Measurements from ENCODE around the gene TCF23. TPM values are rescaled to one million over a fixed set of nuclear protein-coding genes. Genes with fewer than 3 reads are reported as not detected.
"Not testable (repeated sequence)": the region's sequence is repeated elsewhere in the genome, so short reads cannot be mapped to it uniquely, and the experiment has no call there.

The TCF23 gene
- not detected for total RNA-seq

DNA sequence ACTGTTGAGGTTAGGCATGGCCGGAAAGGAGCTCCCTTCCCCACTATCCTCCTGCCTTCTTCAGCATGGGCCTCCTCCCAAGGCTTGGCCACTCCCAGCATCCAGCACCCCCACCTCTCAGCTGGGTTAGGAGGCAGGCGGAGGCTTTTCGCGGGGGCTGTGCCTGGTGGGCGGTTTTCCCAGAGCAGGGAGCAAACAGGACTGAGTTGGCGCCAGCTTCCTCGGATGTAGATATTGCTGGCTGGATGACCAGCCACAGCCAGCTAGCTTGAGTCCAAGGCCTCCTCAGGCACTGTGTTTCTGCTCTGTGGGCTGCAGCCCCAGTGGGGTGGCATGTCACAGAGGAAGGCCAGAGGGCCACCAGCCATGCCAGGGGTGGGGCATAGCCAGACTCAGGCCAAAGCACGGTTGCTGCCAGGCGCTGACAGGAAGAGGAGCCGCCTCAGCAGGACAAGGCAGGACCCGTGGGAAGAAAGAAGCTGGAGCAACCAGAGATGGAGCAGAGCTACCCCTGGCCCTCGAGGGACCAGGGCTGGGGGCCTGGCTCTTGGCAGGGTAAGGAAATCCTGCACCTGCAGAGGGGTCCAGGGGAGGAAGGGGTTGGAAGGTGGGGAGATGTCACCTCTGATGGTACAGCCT, at the start of gene TCF23:
Gene TCF23 (plus strand): TSS at position 204 of the 639 bp plus-strand sequence. CDS start 130 bp downstream, at position 334.
- H3K27me3 Mint-ChIP-seq: peaks cover 4% of the 10 kb centered on the region
- H3K36me3 Mint-ChIP-seq (ENCODE audit: low read depth): no peaks in the 10 kb centered on the region
- H3K4me3 Mint-ChIP-seq: no peak within 1 kb of the TSS

DNA sequence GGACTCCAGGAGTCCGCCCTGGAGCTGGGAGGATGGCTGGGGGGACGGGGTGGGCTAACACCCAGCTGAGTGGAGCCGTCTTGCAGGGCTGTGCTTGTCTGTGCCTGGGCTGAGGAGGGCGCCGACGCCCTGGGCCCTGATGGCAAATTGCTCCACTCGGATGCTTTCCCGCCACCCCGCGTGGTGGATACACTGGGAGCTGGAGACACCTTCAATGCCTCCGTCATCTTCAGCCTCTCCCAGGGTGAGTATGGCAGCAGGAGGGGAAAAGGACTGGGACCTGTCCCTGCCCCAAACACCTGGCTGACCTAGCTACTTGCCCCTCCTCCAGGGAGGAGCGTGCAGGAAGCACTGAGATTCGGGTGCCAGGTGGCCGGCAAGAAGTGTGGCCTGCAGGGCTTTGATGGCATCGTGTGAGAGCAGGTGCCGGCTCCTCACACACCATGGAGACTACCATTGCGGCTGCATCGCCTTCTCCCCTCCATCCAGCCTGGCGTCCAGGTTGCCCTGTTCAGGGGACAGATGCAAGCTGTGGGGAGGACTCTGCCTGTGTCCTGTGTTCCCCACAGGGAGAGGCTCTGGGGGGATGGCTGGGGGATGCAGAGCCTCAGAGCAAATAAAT, 49.4 kb upstream of the TCF23 start:
- ChIA-PET POLR2A (no interaction called here), CTCF (interaction anchor here (0.8 to 7.9 kb wide), 6 partner anchors 9 to 310 kb away, joined by 3 to 75 read pairs (median 4); partner anchors contain the start of genes ABHD1, PPM1G and TRIM54)
- peaks cover 12% of the 10 kb centered on the region for H3K4me1 Mint-ChIP-seq
- no peak overlapping the region for H3K4me3 Mint-ChIP-seq
- no peaks in the 10 kb centered on the region for H3K36me3 Mint-ChIP-seq (ENCODE audit: low read depth)
- H3K27me3 Mint-ChIP-seq: no peaks in the 10 kb centered on the region
- no peaks in the 10 kb centered on the region for H3K9me3 Mint-ChIP-seq
- DNase-seq: no peak
- no peak overlapping the region for H3K27ac Mint-ChIP-seq

More for the DNA sequence above, at the start of gene TCF23:
- CTCF ChIA-PET: no interaction called here
- no peaks in the 10 kb centered on the region for H3K4me1 Mint-ChIP-seq
- POLR2A ChIA-PET: no interaction called here
- no peaks in the 10 kb centered on the region for H3K9me3 Mint-ChIP-seq
- no peak for DNase-seq
- H3K27ac Mint-ChIP-seq: no peak within 1 kb of the TSS

DNA sequence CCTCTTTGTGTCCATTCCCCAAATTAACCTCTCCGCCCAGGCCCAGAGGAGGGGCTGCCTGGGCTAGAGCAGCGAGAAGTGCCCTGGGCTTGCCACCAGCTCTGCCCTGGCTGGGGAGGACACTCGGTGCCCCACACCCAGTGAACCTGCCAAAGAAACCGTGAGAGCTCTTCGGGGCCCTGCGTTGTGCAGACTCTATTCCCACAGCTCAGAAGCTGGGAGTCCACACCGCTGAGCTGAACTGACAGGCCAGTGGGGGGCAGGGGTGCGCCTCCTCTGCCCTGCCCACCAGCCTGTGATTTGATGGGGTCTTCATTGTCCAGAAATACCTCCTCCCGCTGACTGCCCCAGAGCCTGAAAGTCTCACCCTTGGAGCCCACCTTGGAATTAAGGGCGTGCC, 48.8 kb upstream of the TCF23 start:
- CTCF ChIA-PET: interaction anchor here (1.0 to 7.9 kb wide), 5 partner anchors 9 to 310 kb away, joined by 3 to 75 read pairs (median 5); partner anchors contain the start of genes ABHD1, PPM1G and TRIM54
- Mint-ChIP-seq H3K36me3 (ENCODE audit: low read depth) (no peaks in the 10 kb centered on the region), H3K9me3 (no peaks in the 10 kb centered on the region), H3K27me3 (no peaks in the 10 kb centered on the region), H3K4me1 (peaks cover 12% of the 10 kb centered on the region), H3K27ac (no peak overlapping the region), H3K4me3 (no peak overlapping the region)
- POLR2A ChIA-PET: no interaction called here
- no peak for DNase-seq

DNA sequence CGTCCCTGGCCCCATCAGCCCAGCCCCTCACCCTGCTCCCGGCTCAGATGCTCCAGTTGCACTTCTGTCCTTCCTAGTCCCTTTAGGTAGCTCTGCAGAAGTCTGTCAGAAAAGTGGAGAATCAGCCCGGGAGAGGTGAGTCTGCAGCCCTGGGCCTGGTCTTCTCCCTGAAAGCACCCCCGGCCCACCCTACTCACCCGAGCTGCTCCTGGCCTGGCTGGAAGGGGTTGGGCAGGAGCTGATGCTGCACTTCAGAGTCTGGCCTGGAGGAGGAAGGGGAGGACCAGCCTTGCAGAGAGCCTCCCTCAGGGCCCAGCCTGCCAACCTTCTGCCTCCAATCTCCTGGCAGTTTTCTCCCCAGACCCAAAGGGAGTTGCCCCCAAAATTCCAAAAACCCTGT, 46.5 kb upstream of the TCF23 start:
- H3K4me3 Mint-ChIP-seq: no peak overlapping the region
- POLR2A ChIA-PET: interaction anchor here (2.0 kb wide), 1 partner anchor 16 kb away, joined by 7 read pairs; the partner anchor contains the start of gene KHK

DNA sequence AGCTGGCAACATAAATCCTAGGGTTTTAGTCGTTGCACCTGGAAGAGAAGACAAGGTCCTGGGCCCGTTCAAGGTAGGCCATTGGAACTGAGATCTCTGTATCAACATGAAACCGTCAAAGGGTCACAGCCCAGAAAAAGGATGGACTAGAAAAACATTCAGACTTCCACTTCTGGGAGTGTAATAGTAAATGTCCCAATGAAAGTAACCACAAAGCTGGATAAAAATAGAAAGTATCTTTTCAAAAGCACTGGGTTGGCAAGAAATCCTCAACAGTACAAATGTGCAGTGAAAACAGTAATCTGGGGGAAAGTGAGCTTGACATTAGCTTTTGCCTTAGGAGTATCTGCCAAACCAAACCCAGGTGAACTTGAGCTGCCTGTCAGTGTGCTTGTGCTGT, 42.8 kb upstream of the TCF23 start:
- CTCF ChIA-PET: interaction anchor here (0.8 to 2.4 kb wide), 5 partner anchors 10 to 197 kb away, joined by 3 to 6 read pairs (median 5); no protein-coding TSS in a partner anchor
- DNase-seq: no peak
- POLR2A ChIA-PET: interaction anchor here (0.8 kb wide), 1 partner anchor 10 kb away, joined by 4 read pairs; no protein-coding TSS in a partner anchor
- Mint-ChIP-seq H3K27me3 (no peaks in the 10 kb centered on the region), H3K9me3 (no peaks in the 10 kb centered on the region), H3K4me3 (no peak overlapping the region), H3K4me1 (no peaks in the 10 kb centered on the region), H3K36me3 (ENCODE audit: low read depth) (no peaks in the 10 kb centered on the region), H3K27ac (no peak overlapping the region)

More for the DNA sequence above, 46.5 kb upstream of the TCF23 start:
- Mint-ChIP-seq H3K27ac (no peak overlapping the region), H3K4me1 (no peaks in the 10 kb centered on the region), H3K27me3 (no peaks in the 10 kb centered on the region), H3K9me3 (no peaks in the 10 kb centered on the region), H3K36me3 (ENCODE audit: low read depth) (no peaks in the 10 kb centered on the region)
- DNase-seq: no peak
- CTCF ChIA-PET: interaction anchor here (0.8 to 7.9 kb wide), 3 partner anchors 68 to 202 kb away, joined by 3 to 75 read pairs (median 46); partner anchors contain the start of gene TRIM54

DNA sequence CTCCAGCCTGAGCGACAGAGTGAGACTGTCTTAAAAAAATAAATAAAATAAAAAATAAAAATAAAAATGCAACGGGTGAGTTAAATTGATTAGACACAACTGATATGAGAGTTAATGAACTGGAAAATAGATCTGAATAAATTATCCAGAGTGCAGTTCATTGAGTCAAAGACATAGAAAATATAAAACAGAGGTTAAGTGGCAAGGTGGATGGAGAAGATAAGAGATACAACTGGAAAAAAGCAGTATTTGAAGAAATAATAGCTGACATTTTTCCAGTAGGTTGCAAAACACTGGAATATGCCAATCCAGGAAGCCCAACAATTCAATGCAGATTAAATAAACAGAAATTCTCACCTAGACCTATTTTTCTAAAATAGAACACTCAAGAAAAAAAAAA, 40.6 kb upstream of the TCF23 start:
- CTCF ChIA-PET: interaction anchor here (1.0 to 1.2 kb wide), 2 partner anchors 9 to 11 kb away, joined by 3 to 5 read pairs; no protein-coding TSS in a partner anchor
- Mint-ChIP-seq H3K27me3 (no peaks in the 10 kb centered on the region), H3K4me3 (no peak overlapping the region), H3K4me1 (no peaks in the 10 kb centered on the region), H3K9me3 (no peaks in the 10 kb centered on the region), H3K36me3 (ENCODE audit: low read depth) (no peaks in the 10 kb centered on the region), H3K27ac (no peak overlapping the region)
- no peak for DNase-seq
- POLR2A ChIA-PET: interaction anchor here (1.6 kb wide), 1 partner anchor 16 kb away, joined by 5 read pairs; the partner anchor contains the start of gene ABHD1

DNA sequence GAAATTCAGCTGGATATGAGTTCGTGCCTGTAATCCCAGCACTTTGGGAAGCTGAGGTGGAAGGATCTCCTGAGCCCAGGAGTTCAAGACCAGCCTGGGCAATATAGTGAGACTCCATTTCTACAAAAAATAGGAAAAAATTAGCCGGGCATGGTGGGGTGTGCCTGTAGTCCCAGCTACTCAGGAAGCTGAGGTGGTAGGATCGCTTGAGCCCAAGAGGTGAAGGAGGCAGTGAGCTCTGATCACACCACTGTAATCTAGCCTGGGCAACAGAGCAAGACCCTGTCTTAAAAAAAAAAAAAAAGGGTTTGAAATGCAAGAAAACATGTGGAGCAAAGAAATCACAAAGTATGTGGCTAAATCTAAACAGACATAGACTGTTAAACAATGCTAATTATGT, 39.7 kb upstream of the TCF23 start:
- Mint-ChIP-seq H3K4me3 (no peak overlapping the region), H3K9me3 (no peaks in the 10 kb centered on the region), H3K36me3 (ENCODE audit: low read depth) (no peaks in the 10 kb centered on the region), H3K27ac (no peak overlapping the region), H3K27me3 (no peaks in the 10 kb centered on the region), H3K4me1 (no peaks in the 10 kb centered on the region)
- DNase-seq: no peak
- ChIA-PET CTCF (interaction anchor here (0.7 to 1.2 kb wide), 2 partner anchors 10 to 460 kb away, joined by 3 to 5 read pairs; no protein-coding TSS in a partner anchor), POLR2A (interaction anchor here (1.6 kb wide), 1 partner anchor 15 kb away, joined by 5 read pairs; the partner anchor contains the start of gene ABHD1)

DNA sequence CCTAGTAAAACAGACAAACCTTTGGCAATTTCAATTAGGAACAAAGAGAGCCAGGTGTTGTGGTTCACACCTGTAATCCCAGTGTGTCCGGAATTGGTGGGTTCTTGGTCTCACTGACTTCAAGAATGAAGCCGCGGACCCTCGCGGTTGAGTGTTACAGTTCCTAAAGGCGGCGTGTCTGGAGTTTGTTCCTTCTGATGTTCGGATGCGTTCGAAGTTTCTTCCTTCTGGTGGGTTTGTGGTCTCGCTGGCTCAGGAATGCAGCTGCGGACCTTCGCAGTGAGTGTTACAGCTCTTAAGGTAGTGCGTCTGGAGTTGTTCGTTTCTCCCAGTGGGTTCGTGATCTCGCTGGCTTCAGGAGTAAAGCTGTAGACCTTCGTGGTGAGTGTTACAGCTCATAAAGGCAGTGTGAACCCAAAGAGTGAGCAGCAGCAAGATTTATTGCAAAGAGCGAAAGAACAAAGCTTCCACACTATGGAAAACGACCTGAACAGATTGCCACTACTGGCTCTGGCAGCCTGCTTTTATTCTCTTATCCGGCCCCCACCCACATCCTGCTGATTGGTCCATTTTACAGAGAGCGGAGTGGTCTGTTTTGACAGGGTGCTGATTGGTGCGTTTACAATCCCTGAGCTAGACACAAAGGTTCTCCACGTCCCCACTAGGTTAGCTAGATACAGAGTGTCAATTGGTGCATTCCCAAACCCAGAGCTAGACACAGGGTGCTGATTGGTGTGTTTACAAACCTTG, 38.0 kb upstream of the TCF23 start:
- DNase-seq; H3K27me3 Mint-ChIP-seq; POLR2A ChIA-PET; H3K27ac Mint-ChIP-seq; CTCF ChIA-PET; H3K36me3 Mint-ChIP-seq (ENCODE audit: low read depth); H3K4me1 Mint-ChIP-seq; H3K9me3 Mint-ChIP-seq; H3K4me3 Mint-ChIP-seq: not testable (repeated sequence)

DNA sequence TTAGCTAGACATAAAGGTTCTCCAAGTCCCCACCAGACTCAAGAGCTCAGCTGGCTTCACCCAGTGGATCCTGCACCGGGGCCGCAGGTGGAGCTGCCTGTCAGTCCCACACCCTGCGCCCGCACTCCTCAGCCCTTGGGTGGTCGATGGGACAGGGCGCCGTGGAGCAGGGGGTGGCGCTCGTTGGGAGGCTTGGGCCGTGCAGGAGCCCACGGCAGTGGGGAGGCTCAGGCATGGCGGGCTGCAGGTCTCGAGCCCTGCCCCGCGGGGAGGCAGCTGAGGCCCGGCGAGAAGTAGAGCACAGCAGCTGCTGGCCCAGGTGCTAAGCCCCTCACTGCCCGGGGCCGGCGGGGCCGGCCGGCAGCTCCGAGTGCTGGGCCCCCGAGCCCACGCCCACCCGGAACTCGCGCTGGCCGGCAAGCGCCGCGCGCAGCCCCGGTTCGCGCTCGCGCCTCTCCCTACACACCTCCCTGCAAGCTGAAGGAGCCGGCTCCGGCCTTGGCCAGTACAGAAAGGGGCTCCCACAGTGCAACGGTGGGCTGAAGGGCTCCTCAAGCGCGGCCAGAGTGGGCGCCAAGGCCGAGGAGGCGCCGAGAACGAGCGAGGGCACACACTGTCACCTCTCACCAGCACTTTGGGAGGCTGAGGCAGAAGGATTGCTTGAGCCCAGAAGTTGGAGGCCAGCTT, 37.3 kb upstream of the TCF23 start:
- H3K4me3 Mint-ChIP-seq; H3K9me3 Mint-ChIP-seq; H3K36me3 Mint-ChIP-seq (ENCODE audit: low read depth); CTCF ChIA-PET; H3K27me3 Mint-ChIP-seq; H3K27ac Mint-ChIP-seq; H3K4me1 Mint-ChIP-seq; DNase-seq: not testable (repeated sequence)
- POLR2A ChIA-PET: interaction anchor here (1.1 kb wide), 1 partner anchor 14 kb away, joined by 3 read pairs; no protein-coding TSS in a partner anchor

DNA sequence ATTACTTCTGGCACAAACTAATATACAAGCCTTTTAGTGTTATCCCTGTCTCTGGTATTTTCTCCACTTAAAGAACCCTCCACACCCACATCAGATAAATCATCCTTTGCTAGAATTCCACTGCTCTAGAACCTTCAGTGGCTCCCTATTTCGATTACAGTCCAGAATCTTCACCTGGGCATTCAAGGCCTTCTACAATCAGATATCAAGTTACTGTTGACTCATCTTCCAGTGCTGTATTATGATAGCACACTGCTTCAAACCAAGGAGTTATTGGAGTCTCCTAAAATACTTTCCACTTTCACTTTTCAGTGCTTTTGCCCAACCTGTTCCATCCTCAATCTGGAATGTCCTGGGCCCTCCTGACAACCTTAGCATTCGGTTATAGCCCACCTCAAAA, 33.3 kb upstream of the TCF23 start:
- Mint-ChIP-seq H3K27me3 (peaks cover 34% of the 10 kb centered on the region), H3K4me3 (no peak overlapping the region), H3K9me3 (no peaks in the 10 kb centered on the region), H3K27ac (no peak overlapping the region), H3K36me3 (ENCODE audit: low read depth) (no peaks in the 10 kb centered on the region), H3K4me1 (peaks cover 6% of the 10 kb centered on the region)
- DNase-seq: no peak
- POLR2A ChIA-PET: no interaction called here
- CTCF ChIA-PET: interaction anchor here (1.4 kb wide), 1 partner anchor 18 kb away, joined by 4 read pairs; no protein-coding TSS in a partner anchor

DNA sequence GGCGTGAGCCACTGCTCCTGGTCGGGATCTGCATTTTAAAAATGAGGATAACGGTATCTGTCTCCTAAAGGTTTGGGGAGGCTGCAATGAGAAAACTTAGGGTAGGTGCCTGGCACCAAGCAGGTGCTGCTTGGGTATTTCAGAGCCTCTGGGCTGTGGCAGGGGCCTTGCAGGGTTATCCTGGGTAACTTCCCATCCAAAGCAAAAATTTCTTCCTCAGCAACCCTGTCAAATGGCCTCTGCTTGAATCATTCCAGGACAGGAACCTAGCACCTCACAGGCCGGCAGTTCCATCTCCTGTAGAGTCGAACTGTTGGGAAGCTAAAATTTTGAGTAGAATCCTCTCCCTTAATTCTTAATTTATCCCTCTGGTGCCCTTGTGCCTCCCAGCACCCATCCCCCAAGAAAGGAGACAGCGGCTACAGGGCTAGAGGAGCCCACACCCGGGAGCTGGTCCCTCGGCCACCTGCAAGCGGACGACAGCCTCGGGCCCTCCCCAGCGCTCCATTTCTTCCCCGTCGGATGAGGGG, 30.7 kb upstream of the TCF23 start:
- Mint-ChIP-seq H3K27me3 (peaks cover 57% of the 10 kb centered on the region), H3K4me1 (peaks cover 7% of the 10 kb centered on the region), H3K9me3 (no peaks in the 10 kb centered on the region), H3K4me3 (no peak overlapping the region), H3K36me3 (ENCODE audit: low read depth) (no peaks in the 10 kb centered on the region), H3K27ac (no peak overlapping the region)
- ChIA-PET POLR2A (no interaction called here), CTCF (no interaction called here)
- DNase-seq: no peak

DNA sequence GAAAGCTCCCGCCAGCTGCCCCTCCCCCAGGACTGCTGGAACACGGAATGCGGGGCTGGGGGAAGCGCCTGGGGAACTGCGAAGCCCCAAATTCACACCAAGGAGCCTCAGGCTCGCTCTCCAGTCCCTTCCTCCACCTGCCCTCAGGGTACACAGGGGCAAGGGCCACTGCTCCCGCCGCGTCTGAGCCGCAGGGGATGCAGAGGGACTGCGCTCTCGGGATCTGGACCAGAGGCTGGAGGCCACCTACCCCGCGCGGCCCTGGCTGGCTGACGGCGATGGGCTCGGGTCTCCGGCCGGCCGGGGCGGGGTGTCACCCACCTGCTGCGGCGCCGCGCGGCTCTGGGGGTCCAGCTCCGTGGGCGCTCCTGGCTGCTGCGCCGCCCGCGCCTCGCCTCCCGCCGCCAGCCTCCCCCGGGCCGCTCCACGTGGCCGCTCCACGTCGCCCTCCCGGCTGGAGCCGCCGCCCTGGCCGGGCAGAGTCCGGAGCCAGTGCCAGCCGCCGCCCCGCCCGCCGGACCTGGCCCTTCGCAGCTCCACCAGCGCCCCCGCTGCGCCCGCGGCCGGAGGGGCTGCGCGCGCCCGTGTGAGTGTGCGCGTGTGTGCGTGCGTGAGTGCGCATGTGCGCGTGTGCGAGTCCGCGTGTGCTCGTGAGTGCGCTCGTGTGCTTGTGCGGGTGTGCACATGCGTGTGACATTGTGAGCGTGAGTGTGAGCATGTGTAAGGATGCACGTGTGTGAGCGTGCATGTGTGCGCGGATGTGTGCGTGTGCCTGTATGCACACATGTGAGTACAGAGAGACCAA, 30.1 kb upstream of the TCF23 start, which contains the start of gene CGREF1:
Gene CGREF1 (minus strand): TSS at position 604 of the 805 bp plus-strand sequence. CDS start 14,762 bp downstream, outside the sequence.
- ChIA-PET CTCF (no interaction called here), POLR2A (no interaction called here)
- no peaks in the 10 kb centered on the region for H3K9me3 Mint-ChIP-seq
- H3K4me1 Mint-ChIP-seq: peaks cover 11% of the 10 kb centered on the region
- H3K27me3 Mint-ChIP-seq: peaks cover 59% of the 10 kb centered on the region
- peak within 1 kb of the TSS; percentile 59 for H3K4me3 Mint-ChIP-seq
- DNase-seq: no peak
- H3K27ac Mint-ChIP-seq: no peak within 1 kb of the TSS
- no peaks in the 10 kb centered on the region for H3K36me3 Mint-ChIP-seq (ENCODE audit: low read depth)

Data from activated CD4-positive, alpha-beta memory T cell treated with anti-CD3 and anti-CD28 coated beads, Interleukin-2, amount 10 ng/mL, durations not matched to agents 7 days and 5 days (primary cell).